SK-N-SH treated with all-trans-retinoic acid at 6 μM for 48 hours (cell line): Measurements from ENCODE around the gene VAC14.

Experiments
- ATAC-seq: fragments of 200-7000 bp; cut with Tn5 transposase; 3 replicates; pipeline ENCODE4 v1.9.1; 2020; ENCODE audit warnings: mild to moderate bottlenecking, moderate library complexity
- ARNTL ChIP-seq: fragments of 450-650 bp; formaldehyde crosslinking; IDR thresholded peaks from 2 replicates; pipeline ENCODE4 v1.5.0; 2020; ENCODE audit warnings: low read depth, mild to moderate bottlenecking, moderate library complexity, borderline replicate concordance
- BACH2 ChIP-seq: fragments of 250-450 bp; sonication (Bioruptor Pico); IDR thresholded peaks from 2 replicates; pipeline ENCODE4 v1.9.0; 2021; ENCODE audit warnings: mild to moderate bottlenecking, borderline replicate concordance
- ESRRG ChIP-seq: fragments of 250-450 bp; sonication (Bioruptor Pico); IDR thresholded peaks from 2 replicates; pipeline ENCODE4 v1.6.1; 2021; ENCODE audit warnings: mild to moderate bottlenecking
- GLIS3 ChIP-seq: fragments of 250-450 bp; sonication (Bioruptor Pico); IDR thresholded peaks from 2 replicates; pipeline ENCODE4 v1.5.0; 2020; ENCODE audit warnings: mild to moderate bottlenecking, moderate library complexity
- PPARA ChIP-seq: fragments of 250-450 bp; sonication (Bioruptor Pico); IDR thresholded peaks from 2 replicates; pipeline ENCODE4 v1.5.0; 2020; ENCODE audit warnings: mild to moderate bottlenecking, borderline replicate concordance
- RARB ChIP-seq: fragments of 250-450 bp; sonication (Bioruptor Pico); IDR thresholded peaks from 2 replicates; pipeline ENCODE4 v1.8.0; 2021; ENCODE audit warnings: mild to moderate bottlenecking, moderate library complexity
- TCF4 ChIP-seq: fragments of 250-450 bp; sonication (Bioruptor Pico); IDR thresholded peaks from 2 replicates; pipeline ENCODE4 v1.8.0; 2021; ENCODE audit warnings: mild to moderate bottlenecking, moderate library complexity, borderline replicate concordance
- TOX ChIP-seq: fragments of 250-450 bp; sonication (Bioruptor Pico); IDR thresholded peaks from 2 replicates; pipeline ENCODE4 v1.8.0; 2021; ENCODE audit warnings: mild to moderate bottlenecking, moderate library complexity, borderline replicate concordance
- ZC3H10 ChIP-seq: fragments of 250-450 bp; sonication (Bioruptor Pico); IDR thresholded peaks from 2 replicates; pipeline ENCODE4 v1.5.1; 2021; ENCODE audit warnings: mild to moderate bottlenecking, moderate library complexity
- ZFP3 ChIP-seq: fragments of 250-450 bp; sonication (Bioruptor Pico); IDR thresholded peaks from 2 replicates; pipeline ENCODE4 v1.5.0; 2020; ENCODE audit warnings: mild to moderate bottlenecking, moderate library complexity
- ZFP30 ChIP-seq: fragments of 450-650 bp; formaldehyde crosslinking; IDR thresholded peaks from 2 replicates; pipeline ENCODE4 v1.5.0; 2022; ENCODE audit warnings: mild to moderate bottlenecking, moderate library complexity
- ZNF565 ChIP-seq: fragments of 450-650 bp; formaldehyde crosslinking; conservative IDR thresholded peaks from 2 replicates; pipeline ENCODE4 v1.5.0; 2020; ENCODE audit warnings: low read depth, mild to moderate bottlenecking, moderate library complexity
- ZNF8 ChIP-seq: fragments of 450-650 bp; formaldehyde crosslinking; IDR thresholded peaks from 2 replicates; pipeline ENCODE4 v1.5.0; 2020; ENCODE audit warnings: mild to moderate bottlenecking, moderate library complexity
- TF ChIP-seq, protein P1 (sequence below): fragments of 250-450 bp; sonication (Bioruptor Pico); IDR thresholded peaks from 2 replicates; pipeline ENCODE4 v1.5.0; 2020; ENCODE audit warnings: mild to moderate bottlenecking, moderate library complexity
- TF ChIP-seq, protein P2 (sequence below): fragments of 250-450 bp; sonication (Bioruptor Pico); IDR thresholded peaks from 2 replicates; pipeline ENCODE4 v1.5.1; 2020; ENCODE audit warnings: low read depth, mild to moderate bottlenecking, moderate library complexity
- TF ChIP-seq, protein P3 (sequence below): fragments of 250-450 bp; sonication (Bioruptor Pico); IDR thresholded peaks from 2 replicates; pipeline ENCODE4 v1.8.0; 2021; ENCODE audit warnings: low read depth, mild to moderate bottlenecking, moderate library complexity, borderline replicate concordance
- TF ChIP-seq, protein P4 (sequence below): fragments of 250-450 bp; sonication (Bioruptor Pico); IDR thresholded peaks from 2 replicates; pipeline ENCODE4 v1.5.1; 2021; ENCODE audit warnings: mild to moderate bottlenecking, moderate library complexity

Gene VAC14

DNA sequence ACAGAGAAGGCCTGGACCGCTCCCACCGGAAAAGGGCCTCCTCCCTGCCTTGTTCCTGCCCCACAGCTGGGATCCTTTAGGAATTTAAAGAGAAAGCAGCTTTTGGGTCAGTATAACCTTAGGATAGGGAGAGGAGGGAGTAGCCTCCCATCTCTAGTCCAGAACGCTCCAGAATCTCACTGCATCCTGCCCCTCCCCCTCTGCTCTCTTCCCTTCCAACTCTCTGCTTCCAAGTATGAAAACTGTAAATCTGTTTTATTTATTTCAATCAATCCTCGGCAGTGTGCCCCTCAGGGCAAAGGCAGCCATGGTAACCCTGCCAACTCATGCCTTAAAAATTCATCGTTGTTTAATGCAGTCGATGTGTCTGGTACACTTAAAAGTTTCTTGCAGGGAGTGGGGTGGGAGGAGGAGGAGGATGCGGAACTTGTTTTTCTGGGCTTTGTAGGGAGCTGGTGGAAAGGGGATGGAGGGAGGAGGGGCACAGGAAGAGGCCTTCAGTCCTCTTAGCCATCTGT, 94.0 kb downstream of the VAC14 start:
- TF ChIP-seq PPARA (CRISPR knock-in tag) (no peak), GLIS3 (CRISPR knock-in tag) (no peak), TCF4 (CRISPR knock-in tag) (no peak), RARB (CRISPR knock-in tag) (no peak), ZFP30 (CRISPR knock-in tag) (no peak), ZNF8 (CRISPR knock-in tag) (no peak), ESRRG (no peak), BACH2 (CRISPR knock-in tag) (no peak), ZFP3 (CRISPR knock-in tag) (no peak), ZC3H10 (CRISPR knock-in tag) (no peak)
- TF ChIP-seq, protein P1, sequence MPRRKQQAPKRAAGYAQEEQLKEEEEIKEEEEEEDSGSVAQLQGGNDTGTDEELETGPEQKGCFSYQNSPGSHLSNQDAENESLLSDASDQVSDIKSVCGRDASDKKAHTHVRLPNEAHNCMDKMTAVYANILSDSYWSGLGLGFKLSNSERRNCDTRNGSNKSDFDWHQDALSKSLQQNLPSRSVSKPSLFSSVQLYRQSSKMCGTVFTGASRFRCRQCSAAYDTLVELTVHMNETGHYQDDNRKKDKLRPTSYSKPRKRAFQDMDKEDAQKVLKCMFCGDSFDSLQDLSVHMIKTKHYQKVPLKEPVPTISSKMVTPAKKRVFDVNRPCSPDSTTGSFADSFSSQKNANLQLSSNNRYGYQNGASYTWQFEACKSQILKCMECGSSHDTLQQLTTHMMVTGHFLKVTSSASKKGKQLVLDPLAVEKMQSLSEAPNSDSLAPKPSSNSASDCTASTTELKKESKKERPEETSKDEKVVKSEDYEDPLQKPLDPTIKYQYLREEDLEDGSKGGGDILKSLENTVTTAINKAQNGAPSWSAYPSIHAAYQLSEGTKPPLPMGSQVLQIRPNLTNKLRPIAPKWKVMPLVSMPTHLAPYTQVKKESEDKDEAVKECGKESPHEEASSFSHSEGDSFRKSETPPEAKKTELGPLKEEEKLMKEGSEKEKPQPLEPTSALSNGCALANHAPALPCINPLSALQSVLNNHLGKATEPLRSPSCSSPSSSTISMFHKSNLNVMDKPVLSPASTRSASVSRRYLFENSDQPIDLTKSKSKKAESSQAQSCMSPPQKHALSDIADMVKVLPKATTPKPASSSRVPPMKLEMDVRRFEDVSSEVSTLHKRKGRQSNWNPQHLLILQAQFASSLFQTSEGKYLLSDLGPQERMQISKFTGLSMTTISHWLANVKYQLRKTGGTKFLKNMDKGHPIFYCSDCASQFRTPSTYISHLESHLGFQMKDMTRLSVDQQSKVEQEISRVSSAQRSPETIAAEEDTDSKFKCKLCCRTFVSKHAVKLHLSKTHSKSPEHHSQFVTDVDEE (CRISPR knock-in tag) = no peak
- TF ChIP-seq, protein P2, sequence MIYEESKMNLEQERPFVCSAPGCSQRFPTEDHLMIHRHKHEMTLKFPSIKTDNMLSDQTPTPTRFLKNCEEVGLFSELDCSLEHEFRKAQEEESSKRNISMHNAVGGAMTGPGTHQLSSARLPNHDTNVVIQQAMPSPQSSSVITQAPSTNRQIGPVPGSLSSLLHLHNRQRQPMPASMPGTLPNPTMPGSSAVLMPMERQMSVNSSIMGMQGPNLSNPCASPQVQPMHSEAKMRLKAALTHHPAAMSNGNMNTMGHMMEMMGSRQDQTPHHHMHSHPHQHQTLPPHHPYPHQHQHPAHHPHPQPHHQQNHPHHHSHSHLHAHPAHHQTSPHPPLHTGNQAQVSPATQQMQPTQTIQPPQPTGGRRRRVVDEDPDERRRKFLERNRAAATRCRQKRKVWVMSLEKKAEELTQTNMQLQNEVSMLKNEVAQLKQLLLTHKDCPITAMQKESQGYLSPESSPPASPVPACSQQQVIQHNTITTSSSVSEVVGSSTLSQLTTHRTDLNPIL (CRISPR knock-in tag) = no peak
- peak; percentile 64 for ATAC-seq

DNA sequence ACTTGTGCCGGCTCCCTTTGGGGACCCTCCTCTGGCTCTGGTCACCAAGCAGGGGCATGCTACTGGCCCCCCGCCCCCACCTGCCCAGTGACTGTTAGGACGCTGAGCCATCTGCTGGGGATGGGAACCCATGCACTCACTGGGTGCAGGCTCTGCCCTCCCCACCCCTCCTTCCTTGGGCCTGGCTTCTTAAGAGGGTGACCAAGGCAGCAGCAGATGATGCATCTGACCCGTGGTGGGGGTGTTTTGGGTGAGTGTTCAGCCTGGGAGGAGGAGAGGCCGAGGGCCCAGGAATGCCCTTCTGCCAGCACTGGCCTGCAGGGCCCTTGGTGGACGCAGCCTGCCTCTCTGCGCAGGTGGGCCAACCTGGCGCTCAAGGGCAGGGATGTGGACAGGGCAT, 95.9 kb downstream of the VAC14 start:
- ATAC-seq = no peak
- no peak for TF ChIP-seq ESRRG
- TF ChIP-seq ARNTL (CRISPR knock-in tag) = no peak
- TF ChIP-seq, protein P3, sequence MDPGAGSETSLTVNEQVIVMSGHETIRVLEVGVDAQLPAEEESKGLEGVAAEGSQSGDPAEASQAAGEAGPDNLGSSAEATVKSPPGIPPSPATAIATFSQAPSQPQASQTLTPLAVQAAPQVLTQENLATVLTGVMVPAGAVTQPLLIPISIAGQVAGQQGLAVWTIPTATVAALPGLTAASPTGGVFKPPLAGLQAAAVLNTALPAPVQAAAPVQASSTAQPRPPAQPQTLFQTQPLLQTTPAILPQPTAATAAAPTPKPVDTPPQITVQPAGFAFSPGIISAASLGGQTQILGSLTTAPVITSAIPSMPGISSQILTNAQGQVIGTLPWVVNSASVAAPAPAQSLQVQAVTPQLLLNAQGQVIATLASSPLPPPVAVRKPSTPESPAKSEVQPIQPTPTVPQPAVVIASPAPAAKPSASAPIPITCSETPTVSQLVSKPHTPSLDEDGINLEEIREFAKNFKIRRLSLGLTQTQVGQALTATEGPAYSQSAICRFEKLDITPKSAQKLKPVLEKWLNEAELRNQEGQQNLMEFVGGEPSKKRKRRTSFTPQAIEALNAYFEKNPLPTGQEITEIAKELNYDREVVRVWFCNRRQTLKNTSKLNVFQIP (CRISPR knock-in tag) = no peak
- no peak for TF ChIP-seq TCF4 (CRISPR knock-in tag)
- TF ChIP-seq TOX (CRISPR knock-in tag) = no peak
- TF ChIP-seq BACH2 (CRISPR knock-in tag) = no peak
- TF ChIP-seq ZNF565 (CRISPR knock-in tag) = no peak
- TF ChIP-seq ZFP30 (CRISPR knock-in tag) = no peak
- TF ChIP-seq, protein P2 (CRISPR knock-in tag) = no peak
- TF ChIP-seq, protein P1 (CRISPR knock-in tag) = no peak
- TF ChIP-seq, protein P4, sequence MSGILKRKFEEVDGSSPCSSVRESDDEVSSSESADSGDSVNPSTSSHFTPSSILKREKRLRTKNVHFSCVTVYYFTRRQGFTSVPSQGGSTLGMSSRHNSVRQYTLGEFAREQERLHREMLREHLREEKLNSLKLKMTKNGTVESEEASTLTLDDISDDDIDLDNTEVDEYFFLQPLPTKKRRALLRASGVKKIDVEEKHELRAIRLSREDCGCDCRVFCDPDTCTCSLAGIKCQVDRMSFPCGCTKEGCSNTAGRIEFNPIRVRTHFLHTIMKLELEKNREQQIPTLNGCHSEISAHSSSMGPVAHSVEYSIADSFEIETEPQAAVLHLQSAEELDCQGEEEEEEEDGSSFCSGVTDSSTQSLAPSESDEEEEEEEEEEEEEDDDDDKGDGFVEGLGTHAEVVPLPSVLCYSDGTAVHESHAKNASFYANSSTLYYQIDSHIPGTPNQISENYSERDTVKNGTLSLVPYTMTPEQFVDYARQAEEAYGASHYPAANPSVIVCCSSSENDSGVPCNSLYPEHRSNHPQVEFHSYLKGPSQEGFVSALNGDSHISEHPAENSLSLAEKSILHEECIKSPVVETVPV (CRISPR knock-in tag) = no peak
- no peak for TF ChIP-seq PPARA (CRISPR knock-in tag)
- no peak for TF ChIP-seq ZFP3 (CRISPR knock-in tag)
